ENCODE measurements around the gene CEMP1.

DNA sequence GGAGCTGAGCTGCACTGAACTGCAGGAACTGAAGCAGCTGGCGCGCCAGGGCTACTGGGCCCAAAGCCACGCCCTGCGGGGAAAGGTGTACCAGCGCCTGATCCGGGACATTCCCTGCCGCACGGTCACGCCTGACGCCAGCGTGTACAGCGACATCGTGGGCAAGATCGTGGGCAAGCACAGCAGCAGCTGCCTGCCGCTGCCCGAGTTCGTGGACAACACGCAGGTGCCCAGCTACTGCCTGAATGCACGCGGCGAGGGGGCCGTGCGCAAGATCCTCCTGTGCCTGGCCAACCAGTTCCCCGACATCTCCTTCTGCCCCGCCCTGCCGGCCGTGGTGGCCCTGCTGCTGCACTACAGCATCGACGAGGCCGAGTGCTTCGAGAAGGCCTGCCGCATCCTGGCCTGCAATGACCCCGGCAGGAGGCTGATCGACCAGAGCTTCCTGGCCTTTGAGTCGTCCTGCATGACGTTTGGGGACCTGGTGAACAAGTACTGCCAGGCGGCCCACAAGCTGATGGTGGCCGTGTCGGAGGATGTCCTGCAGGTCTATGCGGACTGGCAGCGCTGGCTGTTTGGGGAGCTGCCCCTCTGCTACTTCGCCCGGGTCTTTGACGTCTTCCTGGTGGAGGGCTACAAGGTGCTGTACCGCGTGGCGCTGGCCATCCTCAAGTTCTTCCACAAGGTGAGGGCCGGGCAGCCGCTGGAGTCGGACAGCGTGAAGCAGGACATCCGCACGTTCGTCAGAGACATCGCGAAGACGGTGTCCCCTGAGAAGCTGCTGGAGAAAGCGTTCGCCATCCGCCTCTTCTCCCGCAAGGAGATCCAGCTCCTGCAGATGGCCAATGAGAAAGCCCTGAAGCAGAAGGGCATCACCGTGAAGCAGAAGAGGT is 34.7 kb downstream of the CEMP1 start:
- TF ChIP-seq, protein P1, sequence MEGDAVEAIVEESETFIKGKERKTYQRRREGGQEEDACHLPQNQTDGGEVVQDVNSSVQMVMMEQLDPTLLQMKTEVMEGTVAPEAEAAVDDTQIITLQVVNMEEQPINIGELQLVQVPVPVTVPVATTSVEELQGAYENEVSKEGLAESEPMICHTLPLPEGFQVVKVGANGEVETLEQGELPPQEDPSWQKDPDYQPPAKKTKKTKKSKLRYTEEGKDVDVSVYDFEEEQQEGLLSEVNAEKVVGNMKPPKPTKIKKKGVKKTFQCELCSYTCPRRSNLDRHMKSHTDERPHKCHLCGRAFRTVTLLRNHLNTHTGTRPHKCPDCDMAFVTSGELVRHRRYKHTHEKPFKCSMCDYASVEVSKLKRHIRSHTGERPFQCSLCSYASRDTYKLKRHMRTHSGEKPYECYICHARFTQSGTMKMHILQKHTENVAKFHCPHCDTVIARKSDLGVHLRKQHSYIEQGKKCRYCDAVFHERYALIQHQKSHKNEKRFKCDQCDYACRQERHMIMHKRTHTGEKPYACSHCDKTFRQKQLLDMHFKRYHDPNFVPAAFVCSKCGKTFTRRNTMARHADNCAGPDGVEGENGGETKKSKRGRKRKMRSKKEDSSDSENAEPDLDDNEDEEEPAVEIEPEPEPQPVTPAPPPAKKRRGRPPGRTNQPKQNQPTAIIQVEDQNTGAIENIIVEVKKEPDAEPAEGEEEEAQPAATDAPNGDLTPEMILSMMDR (IDR thresholded peaks at IDR 0.05) = no peak
- TF ChIP-seq ZFX (IDR thresholded peaks at IDR 0.05; ENCODE audit: borderline replicate concordance) = no peak

Measured in 22Rv1 (cell line).